HG03039 (cell line): ENCODE results near the gene HS6ST3.
"Not testable (repeated sequence)": the region's sequence is repeated elsewhere in the genome, so short reads cannot be mapped to it uniquely, and the experiment has no call there.

ENCODE experiments used
- ATAC-seq: cut with Tn5 transposase; IDR thresholded peaks from one replicate; pipeline ENCODE4 v1.9.1; 2021; ENCODE audit warnings: mild to moderate bottlenecking, moderate library complexity; ENCODE audit not compliant: unreplicated experiment

The HS6ST3 gene

GRCh38 chr13:96091164-96092117, 1.5 kb downstream of the HS6ST3 start:
- ATAC-seq: no peak

- no peak for ATAC-seq
These were observed 3.5 kb downstream of the HS6ST3 start for GRCh38 chr13:96093296-96094006.

- ATAC-seq: no peak
These were observed 10.7 kb downstream of the HS6ST3 start for GRCh38 chr13:96100457-96101220.

- ATAC-seq: no peak
These were observed 14.6 kb downstream of the HS6ST3 start for GRCh38 chr13:96104516-96104915.

- not testable (repeated sequence) for ATAC-seq
These were observed 18.2 kb downstream of the HS6ST3 start for GRCh38 chr13:96108072-96108471.

GRCh38 chr13:96109125-96109524, 19.2 kb downstream of the HS6ST3 start:
- ATAC-seq: no peak

GRCh38 chr13:96112936-96113335, 23.0 kb downstream of the HS6ST3 start:
- ATAC-seq: no peak

GRCh38 chr13:96115368-96115767, 25.5 kb downstream of the HS6ST3 start:
- ATAC-seq: not testable (repeated sequence)

GRCh38 chr13:96119921-96120320, 30.0 kb downstream of the HS6ST3 start:
- no peak for ATAC-seq

- ATAC-seq: no peak
These were observed 41.0 kb downstream of the HS6ST3 start for GRCh38 chr13:96130818-96131340.

GRCh38 chr13:96141032-96141431, 51.1 kb downstream of the HS6ST3 start:
- ATAC-seq: no peak

GRCh38 chr13:96159725-96160124, 69.8 kb downstream of the HS6ST3 start:
- no peak for ATAC-seq

- ATAC-seq: no peak
These were observed 71.2 kb downstream of the HS6ST3 start for GRCh38 chr13:96161141-96161540.

GRCh38 chr13:96165840-96166239, 75.9 kb downstream of the HS6ST3 start:
- no peak for ATAC-seq

GRCh38 chr13:96172066-96172465, 82.2 kb downstream of the HS6ST3 start:
- ATAC-seq: no peak

- ATAC-seq: no peak
These were observed 88.9 kb downstream of the HS6ST3 start for GRCh38 chr13:96178759-96179158.

- ATAC-seq: no peak
These were observed 89.4 kb downstream of the HS6ST3 start for GRCh38 chr13:96179309-96179708.

- ATAC-seq: no peak
These were observed 92.0 kb downstream of the HS6ST3 start for GRCh38 chr13:96181911-96182310.

GRCh38 chr13:96185818-96186217, 95.9 kb downstream of the HS6ST3 start:
- ATAC-seq: no peak

- ATAC-seq: no peak
These were observed 101.5 kb downstream of the HS6ST3 start for GRCh38 chr13:96191367-96191766.

GRCh38 chr13:96193728-96194310, 103.9 kb downstream of the HS6ST3 start:
- no peak for ATAC-seq
